ENCODE data around the gene NKX2-8. TPM values are rescaled to one million over a fixed set of nuclear protein-coding genes. Genes with fewer than 3 reads are reported as not detected.
A peak's percentile ranks its signal among the peaks of the same experiment; 100 is the strongest.

The NKX2-8 gene
- total RNA-seq = not detected

DNA sequence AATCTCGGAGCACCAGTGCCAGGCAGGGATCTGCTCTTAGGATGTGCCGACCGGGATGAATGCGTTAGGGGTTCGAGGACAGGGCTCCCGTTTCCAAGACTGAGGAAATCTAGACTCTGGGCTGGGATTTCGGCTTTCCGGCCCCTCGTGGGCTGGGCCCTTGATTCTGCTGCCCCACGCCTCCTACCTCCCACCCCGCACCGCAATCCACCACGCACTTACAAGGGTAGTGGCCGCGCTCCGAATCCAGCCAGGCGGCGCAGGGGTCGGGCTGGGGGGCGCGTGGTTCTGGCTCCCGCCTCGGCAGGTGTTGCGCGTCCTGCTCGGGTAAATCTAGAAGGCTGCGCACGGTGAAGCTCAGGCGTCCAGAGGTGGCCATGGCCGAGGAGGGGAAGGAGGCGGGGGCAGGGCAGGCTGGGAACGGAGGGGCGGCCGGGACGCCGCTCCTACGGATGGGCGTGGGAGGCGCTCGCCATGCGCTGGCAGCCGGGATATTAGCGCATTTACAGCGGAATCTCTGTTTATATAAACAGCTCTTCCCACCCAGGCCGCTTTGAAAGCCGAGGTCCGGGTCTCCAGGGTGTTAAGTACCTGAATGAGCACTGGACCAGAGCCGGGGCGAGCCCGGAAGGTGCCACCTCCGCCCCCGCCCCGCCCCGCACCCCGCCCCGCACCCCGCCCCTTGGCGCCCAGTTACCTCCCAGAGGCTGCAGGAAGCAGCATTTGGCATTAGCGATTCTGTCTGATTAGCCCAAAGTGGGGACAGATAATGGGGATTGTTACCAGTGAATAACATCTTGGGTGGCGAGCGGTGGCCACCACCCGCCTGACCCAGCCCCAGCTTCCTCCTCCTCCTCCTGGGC is at the start of gene NKX2-8:
NKX2-8 (minus strand) TSS at position 604 of the 863 bp plus-strand sequence; CDS start at position 379, 225 bp downstream.
- TF ChIP-seq EP300 (IDR thresholded peaks at IDR 0.05) = no peak
- Histone ChIP-seq H3K4me1 (peaks cover 0 to 45% (median 13%) of the 10 kb centered on the region in 4 donors), H3K36me3 (no peaks in the 10 kb centered on the region), H3K4me3 (peak within 1 kb of the TSS; percentile 12 to 49 (median 24)), H3K9me3 (no peaks in the 10 kb centered on the region), H3K27me3 (peaks cover 0 to 91% of the 10 kb centered on the region in 2 donors), H3K27ac (no peak within 1 kb of the TSS)
- DNase-seq (ENCODE audit: low spot score in 2 of 2) = no peak
- WGBS, 2 donors = 0 to 2% methylated on average over 35 to 51 of the region's 62 CpGs

DNA sequence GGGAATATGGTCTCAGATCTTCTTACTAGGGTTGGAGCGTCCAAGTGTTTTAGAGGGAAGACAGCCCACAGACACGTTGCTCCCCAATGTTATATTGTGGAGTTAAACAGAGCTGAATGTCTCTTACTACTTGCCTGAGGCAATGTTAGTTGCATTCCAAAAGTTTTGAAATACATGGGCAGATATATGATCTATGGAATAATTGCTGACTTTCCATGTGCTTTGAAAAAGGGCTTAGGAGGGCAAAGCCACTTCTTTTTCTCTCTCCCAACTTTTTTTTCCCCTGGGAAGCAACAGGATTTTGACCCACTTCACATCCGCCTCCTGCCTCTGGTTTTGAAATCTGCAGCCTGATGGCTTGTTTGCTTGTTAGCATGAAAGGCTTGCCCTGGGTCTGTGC is 45.6 kb upstream of the NKX2-8 start:
- Histone ChIP-seq H3K9me3 (no peaks in the 10 kb centered on the region), H3K27me3 (peaks cover 0 to 11% of the 10 kb centered on the region in 2 donors), H3K36me3 (no peaks in the 10 kb centered on the region), H3K4me1 (no peaks in the 10 kb centered on the region), H3K27ac (no peak overlapping the region), H3K4me3 (no peak overlapping the region)
- no peak for DNase-seq (ENCODE audit: low spot score in 2 of 2)
- 52 to 57% methylated on average over 3 of the region's 3 CpGs for WGBS, 2 donors
- TF ChIP-seq EP300 (IDR thresholded peaks at IDR 0.05) (no peak), POLR2A (IDR thresholded peaks at IDR 0.05) (no peak)
- TF ChIP-seq, protein P1, sequence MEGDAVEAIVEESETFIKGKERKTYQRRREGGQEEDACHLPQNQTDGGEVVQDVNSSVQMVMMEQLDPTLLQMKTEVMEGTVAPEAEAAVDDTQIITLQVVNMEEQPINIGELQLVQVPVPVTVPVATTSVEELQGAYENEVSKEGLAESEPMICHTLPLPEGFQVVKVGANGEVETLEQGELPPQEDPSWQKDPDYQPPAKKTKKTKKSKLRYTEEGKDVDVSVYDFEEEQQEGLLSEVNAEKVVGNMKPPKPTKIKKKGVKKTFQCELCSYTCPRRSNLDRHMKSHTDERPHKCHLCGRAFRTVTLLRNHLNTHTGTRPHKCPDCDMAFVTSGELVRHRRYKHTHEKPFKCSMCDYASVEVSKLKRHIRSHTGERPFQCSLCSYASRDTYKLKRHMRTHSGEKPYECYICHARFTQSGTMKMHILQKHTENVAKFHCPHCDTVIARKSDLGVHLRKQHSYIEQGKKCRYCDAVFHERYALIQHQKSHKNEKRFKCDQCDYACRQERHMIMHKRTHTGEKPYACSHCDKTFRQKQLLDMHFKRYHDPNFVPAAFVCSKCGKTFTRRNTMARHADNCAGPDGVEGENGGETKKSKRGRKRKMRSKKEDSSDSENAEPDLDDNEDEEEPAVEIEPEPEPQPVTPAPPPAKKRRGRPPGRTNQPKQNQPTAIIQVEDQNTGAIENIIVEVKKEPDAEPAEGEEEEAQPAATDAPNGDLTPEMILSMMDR (IDR thresholded peaks at IDR 0.05) = no peak

DNA sequence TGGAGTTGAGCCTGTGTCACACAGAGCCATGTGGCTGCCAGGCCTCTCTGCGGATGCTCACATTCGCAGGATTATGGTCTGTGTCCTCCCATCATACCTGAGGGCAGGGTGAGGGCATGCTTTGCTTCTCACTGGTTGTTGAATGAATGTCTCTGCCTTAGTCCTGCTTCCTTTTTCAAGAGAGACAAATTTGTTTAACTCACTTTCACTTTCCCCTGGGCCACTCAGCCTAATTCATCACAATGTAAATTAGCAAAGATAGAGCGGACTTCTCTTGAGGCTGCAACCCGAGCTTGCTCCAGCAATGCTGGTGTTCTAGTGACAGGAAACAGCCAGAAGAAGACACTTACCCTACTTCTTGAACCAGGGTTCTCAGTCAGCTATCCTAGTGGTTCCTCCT is 43.7 kb upstream of the NKX2-8 start:
- H3K36me3 ChIP-seq = no peaks in the 10 kb centered on the region
- DNase-seq (ENCODE audit: low spot score in 2 of 2) = no peak
- peaks cover 0 to 4% of the 10 kb centered on the region in 2 donors for H3K27me3 ChIP-seq
- H3K4me1 ChIP-seq = no peaks in the 10 kb centered on the region
- no peak for TF ChIP-seq EP300 (IDR thresholded peaks at IDR 0.05)
- TF ChIP-seq, protein P1 (IDR thresholded peaks at IDR 0.05) = no peak
- TF ChIP-seq POLR2A (IDR thresholded peaks at IDR 0.05) = no peak
- no peaks in the 10 kb centered on the region for H3K9me3 ChIP-seq
- no peak overlapping the region for H3K27ac ChIP-seq
- no peak overlapping the region for H3K4me3 ChIP-seq
- WGBS, 2 donors = 78 to 83% methylated on average over 4 of the region's 4 CpGs

DNA sequence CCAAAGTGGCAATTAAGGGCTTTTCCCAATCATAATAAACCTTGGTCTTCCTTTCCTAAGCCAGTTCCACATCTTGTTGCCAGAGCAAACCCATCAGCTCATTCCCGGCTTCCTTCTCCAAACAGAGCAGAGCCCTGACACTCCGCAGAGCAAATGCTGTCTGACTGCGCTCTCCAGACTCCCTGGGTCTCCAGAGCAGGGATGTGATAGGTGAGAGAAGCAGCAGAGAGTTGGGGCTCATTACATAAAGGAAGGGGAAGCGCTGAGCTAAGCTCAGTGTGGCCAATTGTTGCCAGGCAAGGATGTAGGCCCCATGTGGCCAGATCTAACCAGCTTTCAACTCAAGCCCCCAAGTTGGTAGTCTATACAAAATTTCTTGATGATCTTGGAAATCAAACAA is 43.0 kb upstream of the NKX2-8 start:
- no peak for DNase-seq (ENCODE audit: low spot score in 2 of 2)
- no peaks in the 10 kb centered on the region for H3K9me3 ChIP-seq
- H3K4me3 ChIP-seq = no peak overlapping the region
- H3K4me1 ChIP-seq = no peaks in the 10 kb centered on the region
- TF ChIP-seq POLR2A (IDR thresholded peaks at IDR 0.05) (no peak), EP300 (IDR thresholded peaks at IDR 0.05) (no peak)
- TF ChIP-seq, protein P1 (IDR thresholded peaks at IDR 0.05) = no peak
- WGBS, 2 donors = 86 to 88% methylated on average over 4 of the region's 4 CpGs
- H3K27me3 ChIP-seq = peaks cover 0 to 4% of the 10 kb centered on the region in 2 donors
- H3K36me3 ChIP-seq = no peaks in the 10 kb centered on the region
- H3K27ac ChIP-seq = no peak overlapping the region

DNA sequence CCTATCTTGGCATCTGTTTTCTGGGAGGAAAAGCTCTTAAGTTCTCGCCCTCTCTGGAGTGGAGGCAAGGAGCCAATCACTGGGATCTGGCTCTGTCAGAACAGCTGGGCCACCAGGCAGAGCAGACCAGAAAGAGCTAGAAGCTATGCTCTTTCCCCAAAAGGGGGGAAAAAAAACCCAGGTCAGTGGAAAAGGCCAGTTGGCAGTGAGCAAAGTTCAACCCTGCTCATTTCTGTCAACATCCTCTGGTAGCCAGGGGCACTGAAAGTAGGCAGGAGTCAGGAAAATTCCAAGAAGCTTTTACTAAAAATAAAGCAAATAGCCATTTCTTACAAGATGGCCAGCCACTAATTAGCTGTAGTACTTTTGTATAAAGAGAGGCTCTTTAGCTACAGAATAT is 42.6 kb upstream of the NKX2-8 start:
- Histone ChIP-seq H3K27ac (no peak overlapping the region), H3K27me3 (peaks cover 0 to 4% of the 10 kb centered on the region in 2 donors), H3K4me1 (no peaks in the 10 kb centered on the region), H3K4me3 (no peak overlapping the region), H3K36me3 (no peaks in the 10 kb centered on the region), H3K9me3 (no peaks in the 10 kb centered on the region)
- DNase-seq (ENCODE audit: low spot score in 2 of 2) = no peak
- TF ChIP-seq, protein P1 (IDR thresholded peaks at IDR 0.05) = no peak
- no peak for TF ChIP-seq POLR2A (IDR thresholded peaks at IDR 0.05)
- TF ChIP-seq EP300 (IDR thresholded peaks at IDR 0.05) = no peak
- 79 to 89% methylated on average over 1 of the region's 1 CpG for WGBS, 2 donors
